Measurements from ENCODE around the gene RAB34. TPM values are rescaled to one million over a fixed set of nuclear protein-coding genes. Genes with fewer than 3 reads are reported as not detected.

The RAB34 gene
- total and polyA plus RNA-seq, 9 of the 15 experiments (the other 6 are each of a cell fraction or from before 2014, with no cell fraction given) = 0.07 to 3.8 (median 0.46) TPM; not detected in 1

DNA sequence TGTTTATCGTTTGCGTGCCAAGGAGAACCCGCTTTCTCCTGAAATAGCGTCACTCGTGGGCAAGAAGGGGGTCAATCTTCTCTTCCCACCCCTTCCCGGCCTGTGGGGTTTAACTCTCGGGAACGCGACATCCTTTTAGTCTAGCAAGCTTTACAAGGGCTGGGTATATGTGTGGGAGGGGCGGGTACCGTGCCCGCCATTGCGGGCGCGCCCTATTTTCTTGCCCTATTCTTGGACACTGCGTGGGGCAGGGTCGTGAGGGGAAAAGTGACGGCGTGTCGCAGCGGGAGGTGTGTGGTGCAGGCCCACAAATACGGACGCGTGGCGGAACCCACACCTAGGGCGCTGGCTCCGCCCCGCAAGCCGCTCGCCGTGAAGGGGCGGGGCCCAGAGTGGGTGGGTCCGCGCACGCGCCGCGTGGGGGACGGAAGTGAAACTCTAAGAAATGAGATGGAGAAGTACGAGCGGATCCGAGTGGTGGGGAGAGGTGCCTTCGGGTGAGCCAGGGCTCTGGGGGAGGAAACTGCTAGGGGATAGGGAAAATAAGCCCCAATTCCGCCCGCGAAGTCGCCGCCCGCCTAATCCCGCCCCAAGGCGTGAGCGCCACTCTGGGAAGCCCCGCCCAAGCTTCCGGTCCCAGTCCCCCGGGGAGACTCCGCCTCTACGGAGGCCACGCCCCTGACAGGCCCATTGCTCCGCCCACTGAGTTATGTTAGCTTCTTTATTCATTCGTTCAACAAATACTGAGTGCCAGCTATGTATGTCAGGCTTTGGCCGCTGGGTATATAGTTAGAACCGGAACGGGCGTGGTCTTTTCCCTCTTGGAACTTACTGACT lies 10.9 kb upstream of the RAB34 start, which contains the start of gene NEK8 (continued):
- TF ChIP-seq ATF1 (CRISPR knock-in tag; IDR thresholded peaks at IDR 0.05) (no peak), ATF1 (tag; IDR thresholded peaks at IDR 0.05) (peak; percentile 75), ETV6 (IDR thresholded peaks at IDR 0.05; ENCODE audit: borderline replicate concordance in 1 of 2, low read depth in 2 of 2, low read length in 1 of 2) (no peak), ETV6 (CRISPR knock-in tag; IDR thresholded peaks at IDR 0.05; ENCODE audit: borderline replicate concordance) (no peak), MAFF (IDR thresholded peaks at IDR 0.05; ENCODE audit: low read length) (no peak), L3MBTL2 (IDR thresholded peaks at IDR 0.05) (peak; percentile 84)

DNA sequence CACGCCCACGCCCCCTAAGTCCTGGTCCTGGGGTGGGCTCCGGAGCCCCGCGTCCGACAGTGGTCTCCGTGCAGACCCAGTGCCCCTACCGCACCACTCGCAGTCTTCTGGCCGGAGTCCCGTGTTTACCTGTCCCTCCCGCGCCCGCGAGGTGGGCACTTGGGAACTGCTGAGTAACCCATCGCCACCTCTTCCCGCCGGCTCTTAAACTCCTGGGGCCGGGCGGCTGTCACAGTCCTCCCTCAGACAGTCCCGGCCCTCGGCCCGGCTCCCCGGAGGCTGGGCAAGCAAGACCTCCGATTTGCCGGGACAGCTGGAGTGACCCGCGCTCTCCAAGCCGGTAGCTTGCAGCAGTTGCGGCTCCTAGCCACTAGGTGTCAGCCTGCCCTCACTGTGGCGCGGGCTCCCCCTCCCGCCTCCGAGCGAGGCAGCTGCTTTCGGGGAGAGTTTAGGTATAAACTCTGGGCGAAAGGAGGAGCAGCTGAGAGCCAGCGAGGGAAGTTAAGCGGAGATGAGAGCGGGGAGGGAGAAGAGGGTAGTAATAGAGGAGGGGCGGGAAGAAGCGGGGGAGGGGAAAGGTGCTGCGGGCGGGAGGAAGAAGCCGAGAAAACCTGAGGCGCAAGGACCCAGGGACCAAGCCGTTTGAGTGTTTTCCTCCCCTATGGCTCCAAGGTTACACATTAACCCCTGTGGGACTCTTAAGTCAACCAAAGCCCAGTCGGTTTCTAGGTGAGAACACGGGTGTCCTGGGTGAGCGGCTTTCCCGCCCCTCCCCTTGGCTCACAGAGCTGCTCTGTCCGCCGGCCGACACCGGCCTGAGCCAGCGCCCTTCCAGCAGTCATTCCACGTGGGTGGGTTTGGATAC lies 9.2 kb upstream of the RAB34 start:
- H2AFZ ChIP-seq (ENCODE audit: low read depth, low read length) = peak overlapping the region; percentile 95
- H3K36me3 ChIP-seq (ENCODE audit: control insufficient read depth, insufficient read depth, low read length) = peaks cover 38% of the 10 kb centered on the region
- ChIA-PET CTCF (ENCODE audit: low intra/inter-chr PET ratio) (interaction anchor here (1.1 to 3.9 kb wide), 8 partner anchors 17 to 226 kb away, joined by 3 to 117 read pairs (median 12); partner anchors contain the start of genes DHRS13 and TRAF4), POLR2A (interaction anchor here (0.6 to 11.1 kb wide), 44 partner anchors 8 to 567 kb away, joined by 3 to 367 read pairs (median 4); partner anchors contain the start of genes DHRS13, ERAL1, NUFIP2 and PHF12)
- H3K9me1 ChIP-seq (ENCODE audit: control insufficient read depth, insufficient read depth, low read length) = no peaks in the 10 kb centered on the region
- intact Hi-C loops (cut with micrococcal nuclease) (loop anchor here (1.0 to 10.0 kb wide), 10 partner anchors 16 to 388 kb away; partner anchors contain the start of genes DHRS13 and SPAG5), in situ Hi-C loops (cut with MboI) (no loop called here)
- ATAC-seq = peak; percentile 58
- WGBS (ENCODE audit: insufficient coverage, low coverage, missing lambda C conversion rate) = under 1% methylated on average over 52 of the region's 57 CpGs
- peak overlapping the region; percentile 94 to 97 for H3K9ac ChIP-seq (ENCODE audit: insufficient read depth in 1 of 2, low read depth in 2 of 2, low read length in 2 of 2)
- H3K27ac ChIP-seq (ENCODE audit: extremely low read depth, low read depth, low read length) = peak overlapping the region; percentile 97
- H3K4me3 ChIP-seq = peak overlapping the region; percentile 83
- FAIRE-seq = peak; percentile 90
- peaks cover 47 to 64% of the 10 kb centered on the region in 2 experiments for H3K4me1 ChIP-seq (replicated peaks in 1 of 2; ENCODE audit: control insufficient read depth in 2 of 2, insufficient read depth in 2 of 2, low read length in 2 of 2)
- no peaks in the 10 kb centered on the region for H3K27me3 ChIP-seq (ENCODE audit: control insufficient read depth in 2 of 2, insufficient read depth in 2 of 2, low read length in 2 of 2)
- peaks cover 32% of the 10 kb centered on the region for H4K20me1 ChIP-seq (replicated peaks; ENCODE audit: control insufficient read depth, insufficient read depth, low read length)
- peaks cover 52% of the 10 kb centered on the region for H3K79me2 ChIP-seq (ENCODE audit: control insufficient read depth, insufficient read depth, low read length)
- H3K9me3 ChIP-seq (replicated peaks; ENCODE audit: control insufficient read depth, insufficient read depth, low read depth, low read length) = no peaks in the 10 kb centered on the region
- peak; percentile 75 to 99 (median 84) for DNase-seq (ENCODE audit: extremely low read depth in 1 of 4, low spot score in 3 of 4)
- H3K4me2 ChIP-seq (ENCODE audit: insufficient read depth, low read length) = peak overlapping the region; percentile 100
- BruUV-seq (replicated peaks) = no TSS peak
- TF ChIP-seq TARDBP (IDR thresholded peaks at IDR 0.05) (peak; percentile 91), LARP7 (IDR thresholded peaks at IDR 0.05) (no peak), FIP1L1 (IDR thresholded peaks at IDR 0.05; ENCODE audit: low read depth, low read length, poor library complexity, severe bottlenecking) (peak; percentile 89), PTRF (tag; IDR thresholded peaks at IDR 0.05) (no peak), EP300 (IDR thresholded peaks at IDR 0.05; ENCODE audit: low read length) (peak; percentile 38; the same call in 1 of the 2 replicates), ZNF134 (CRISPR knock-in tag; conservative IDR thresholded peaks at IDR 0.05) (no peak), NFIC (IDR thresholded peaks at IDR 0.05) (no peak), ZNF551 (CRISPR knock-in tag; IDR thresholded peaks at IDR 0.05) (no peak), CREBBP (IDR thresholded peaks at IDR 0.05; ENCODE audit: low read depth, low read length) (no peak), ZNF785 (CRISPR knock-in tag; IDR thresholded peaks at IDR 0.05) (no peak), SREBF2 (CRISPR knock-in tag; IDR thresholded peaks at IDR 0.05) (0 out of 2 replicates have a peak, but pooled peaks have one; percentile 19)
